ENCODE measurements around the gene FAM107B. TPM values are rescaled to one million over a fixed set of nuclear protein-coding genes. Genes with fewer than 3 reads are reported as not detected.
"Not testable (repeated sequence)": the region's sequence is repeated elsewhere in the genome, so short reads cannot be mapped to it uniquely, and the experiment has no call there.

FAM107B gene
- total RNA-seq, 2 experiments from 2014 or later = 130 to 135 TPM

- DNase-seq (no peak), ATAC-seq (no peak)
- Mint-ChIP-seq H3K4me1 (ENCODE audit: low read depth) (no peaks in the 10 kb centered on the region), H3K36me3 (ENCODE audit: low read depth) (no peaks in the 10 kb centered on the region), H3K4me3 (no peak overlapping the region), H3K27me3 (ENCODE audit: low read depth) (no peaks in the 10 kb centered on the region), H3K27ac (no peak overlapping the region), H3K9me3 (ENCODE audit: insufficient read depth) (no peaks in the 10 kb centered on the region)
- ChIA-PET POLR2A (no interaction called here), CTCF (no interaction called here)
Observed at GRCh38 chr10:14698111-14698828, 76.4 kb downstream of the FAM107B start.

- no peaks in the 10 kb centered on the region for H3K27me3 Mint-ChIP-seq (ENCODE audit: low read depth)
- ATAC-seq = no peak
- no peaks in the 10 kb centered on the region for H3K36me3 Mint-ChIP-seq (ENCODE audit: low read depth)
- no peak overlapping the region for H3K4me3 Mint-ChIP-seq
- no peaks in the 10 kb centered on the region for H3K4me1 Mint-ChIP-seq (ENCODE audit: low read depth)
- CTCF ChIA-PET = no interaction called here
- H3K27ac Mint-ChIP-seq = no peak overlapping the region
- POLR2A ChIA-PET = no interaction called here
- H3K9me3 Mint-ChIP-seq (ENCODE audit: insufficient read depth) = no peaks in the 10 kb centered on the region
- no peak for DNase-seq
Observed at GRCh38 chr10:14697281-14697680, 77.4 kb downstream of the FAM107B start.

DNA sequence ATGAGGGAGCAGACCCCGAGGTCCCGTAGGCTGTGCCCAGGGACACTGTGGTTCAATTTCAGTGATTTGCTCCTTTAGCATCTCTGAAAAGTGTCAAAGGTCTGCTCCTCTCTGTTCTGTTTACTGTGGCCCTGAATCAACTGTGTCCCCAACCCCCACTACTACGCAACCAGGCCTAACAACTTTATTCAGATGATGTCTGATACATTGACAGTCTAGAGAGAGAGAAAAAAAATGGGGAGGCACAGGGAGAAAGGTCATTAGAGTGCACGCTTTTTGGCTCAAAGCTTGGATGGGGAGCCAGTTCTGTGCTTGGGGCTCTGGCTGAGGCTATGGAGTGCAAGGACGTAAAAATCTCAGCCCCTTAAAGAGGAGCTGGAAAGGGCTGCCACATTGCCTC, 77.9 kb downstream of the FAM107B start:
- ChIA-PET CTCF (no interaction called here), POLR2A (no interaction called here)
- no peak for ATAC-seq
- H3K27ac Mint-ChIP-seq = no peak overlapping the region
- H3K9me3 Mint-ChIP-seq (ENCODE audit: insufficient read depth) = no peaks in the 10 kb centered on the region
- H3K36me3 Mint-ChIP-seq (ENCODE audit: low read depth) = no peaks in the 10 kb centered on the region
- no peak overlapping the region for H3K4me3 Mint-ChIP-seq
- DNase-seq = no peak
- H3K4me1 Mint-ChIP-seq (ENCODE audit: low read depth) = no peaks in the 10 kb centered on the region
- no peaks in the 10 kb centered on the region for H3K27me3 Mint-ChIP-seq (ENCODE audit: low read depth)

GRCh38 chr10:14695847-14696480, 78.7 kb downstream of the FAM107B start:
- Mint-ChIP-seq H3K4me3 (no peak overlapping the region), H3K36me3 (ENCODE audit: low read depth) (no peaks in the 10 kb centered on the region), H3K4me1 (ENCODE audit: low read depth) (no peaks in the 10 kb centered on the region), H3K27me3 (ENCODE audit: low read depth) (no peaks in the 10 kb centered on the region), H3K9me3 (ENCODE audit: insufficient read depth) (no peaks in the 10 kb centered on the region), H3K27ac (no peak overlapping the region)
- ATAC-seq = no peak
- ChIA-PET POLR2A (interaction anchor here (0.6 kb wide), 1 partner anchor 165 kb away, joined by 3 read pairs; no protein-coding TSS in a partner anchor), CTCF (interaction anchor here (1.0 kb wide), 1 partner anchor 208 kb away, joined by 3 read pairs; no protein-coding TSS in a partner anchor)
- DNase-seq = no peak

- CTCF ChIA-PET = no interaction called here
- POLR2A ChIA-PET = no interaction called here
- Mint-ChIP-seq H3K4me3 (no peak overlapping the region), H3K27ac (no peak overlapping the region), H3K27me3 (ENCODE audit: low read depth) (no peaks in the 10 kb centered on the region), H3K9me3 (ENCODE audit: insufficient read depth) (no peaks in the 10 kb centered on the region), H3K36me3 (ENCODE audit: low read depth) (no peaks in the 10 kb centered on the region), H3K4me1 (ENCODE audit: low read depth) (no peaks in the 10 kb centered on the region)
- DNase-seq (no peak), ATAC-seq (no peak)
Observed at GRCh38 chr10:14693891-14694290, 80.8 kb downstream of the FAM107B start.

GRCh38 chr10:14692344-14693076, 82.2 kb downstream of the FAM107B start:
- no peak for DNase-seq
- POLR2A ChIA-PET = no interaction called here
- no peak overlapping the region for H3K4me3 Mint-ChIP-seq
- CTCF ChIA-PET = no interaction called here
- no peak for ATAC-seq
- H3K27me3 Mint-ChIP-seq (ENCODE audit: low read depth) = no peaks in the 10 kb centered on the region
- no peaks in the 10 kb centered on the region for H3K9me3 Mint-ChIP-seq (ENCODE audit: insufficient read depth)
- H3K36me3 Mint-ChIP-seq (ENCODE audit: low read depth) = no peaks in the 10 kb centered on the region
- peaks cover 4% of the 10 kb centered on the region for H3K4me1 Mint-ChIP-seq (ENCODE audit: low read depth)
- H3K27ac Mint-ChIP-seq = no peak overlapping the region

DNA sequence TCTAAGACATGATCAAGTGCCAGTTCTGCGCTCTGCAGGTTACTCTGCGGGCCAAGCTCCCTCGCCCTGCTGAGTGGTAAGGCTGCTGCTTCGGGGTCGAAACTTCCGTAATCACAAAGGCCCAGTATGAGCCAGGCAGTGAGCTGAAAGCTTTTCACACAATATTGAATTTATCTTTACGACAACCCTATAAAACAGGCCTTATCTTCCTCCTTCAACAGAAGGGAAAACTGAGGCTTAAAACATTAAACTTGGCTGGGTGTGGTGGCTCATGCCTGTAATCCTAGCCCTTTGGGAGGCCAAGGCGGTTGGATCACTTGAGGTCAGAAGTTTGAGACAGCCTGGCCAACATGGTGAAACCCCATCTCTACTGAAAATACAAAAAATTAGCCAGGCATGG, 83.3 kb downstream of the FAM107B start:
- no peak for ATAC-seq
- H3K4me1 Mint-ChIP-seq (ENCODE audit: low read depth) = peaks cover 4% of the 10 kb centered on the region
- H3K27me3 Mint-ChIP-seq (ENCODE audit: low read depth) = no peaks in the 10 kb centered on the region
- no peaks in the 10 kb centered on the region for H3K36me3 Mint-ChIP-seq (ENCODE audit: low read depth)
- no peak overlapping the region for H3K27ac Mint-ChIP-seq
- ChIA-PET CTCF (interaction anchor here (0.6 kb wide), 1 partner anchor 280 kb away, joined by 3 read pairs; no protein-coding TSS in a partner anchor), POLR2A (no interaction called here)
- H3K4me3 Mint-ChIP-seq = no peak overlapping the region
- no peak for DNase-seq
- H3K9me3 Mint-ChIP-seq (ENCODE audit: insufficient read depth) = no peaks in the 10 kb centered on the region

GRCh38 chr10:14688606-14689005, 86.1 kb downstream of the FAM107B start:
- DNase-seq = no peak
- no peaks in the 10 kb centered on the region for H3K36me3 Mint-ChIP-seq (ENCODE audit: low read depth)
- ChIA-PET POLR2A (no interaction called here), CTCF (no interaction called here)
- H3K27me3 Mint-ChIP-seq (ENCODE audit: low read depth) = no peaks in the 10 kb centered on the region
- H3K4me1 Mint-ChIP-seq (ENCODE audit: low read depth) = peaks cover 4% of the 10 kb centered on the region
- H3K4me3 Mint-ChIP-seq = no peak overlapping the region
- H3K9me3 Mint-ChIP-seq (ENCODE audit: insufficient read depth) = no peaks in the 10 kb centered on the region
- no peak overlapping the region for H3K27ac Mint-ChIP-seq
- ATAC-seq = no peak

- H3K27ac Mint-ChIP-seq; H3K9me3 Mint-ChIP-seq (ENCODE audit: insufficient read depth); POLR2A ChIA-PET; H3K4me3 Mint-ChIP-seq; H3K27me3 Mint-ChIP-seq (ENCODE audit: low read depth); ATAC-seq; H3K36me3 Mint-ChIP-seq (ENCODE audit: low read depth); DNase-seq; H3K4me1 Mint-ChIP-seq (ENCODE audit: low read depth): not testable (repeated sequence)
- CTCF ChIA-PET = interaction anchor here (0.6 kb wide), 1 partner anchor 17 kb away, joined by 3 read pairs; no protein-coding TSS in a partner anchor
Observed at GRCh38 chr10:14688189-14688588, 86.5 kb downstream of the FAM107B start.

- Mint-ChIP-seq H3K27ac (no peak overlapping the region), H3K4me1 (ENCODE audit: low read depth) (peaks cover 4% of the 10 kb centered on the region), H3K9me3 (ENCODE audit: insufficient read depth) (no peaks in the 10 kb centered on the region), H3K4me3 (no peak overlapping the region), H3K27me3 (ENCODE audit: low read depth) (no peaks in the 10 kb centered on the region), H3K36me3 (ENCODE audit: low read depth) (no peaks in the 10 kb centered on the region)
- DNase-seq (no peak), ATAC-seq (no peak)
- CTCF ChIA-PET = no interaction called here
- POLR2A ChIA-PET = no interaction called here
Observed at GRCh38 chr10:14687340-14687739, 87.4 kb downstream of the FAM107B start.

DNA sequence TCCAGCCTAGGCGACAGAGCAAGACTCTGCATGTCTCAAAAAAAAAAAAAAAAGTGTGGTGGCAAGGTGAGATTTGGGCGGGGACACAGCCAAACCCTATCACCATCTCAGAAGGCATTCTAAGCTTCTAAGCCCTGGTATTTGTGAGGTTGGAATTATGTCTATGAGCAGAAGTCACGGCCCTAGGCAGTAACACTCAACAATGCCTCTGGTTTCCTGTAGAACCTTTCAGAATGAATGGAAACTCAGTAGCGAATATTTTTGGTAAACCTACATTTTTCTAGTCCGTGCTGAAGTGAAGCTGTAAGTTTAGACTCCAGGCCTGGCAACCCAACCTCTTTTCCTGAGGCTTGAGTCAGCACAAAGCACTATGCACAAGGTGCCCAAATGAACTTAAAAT, 88.3 kb downstream of the FAM107B start:
- POLR2A ChIA-PET = no interaction called here
- H3K36me3 Mint-ChIP-seq (ENCODE audit: low read depth) = no peaks in the 10 kb centered on the region
- H3K4me1 Mint-ChIP-seq (ENCODE audit: low read depth) = peaks cover 4% of the 10 kb centered on the region
- H3K4me3 Mint-ChIP-seq = no peak overlapping the region
- H3K27ac Mint-ChIP-seq = no peak overlapping the region
- CTCF ChIA-PET = no interaction called here
- no peak for DNase-seq
- no peak for ATAC-seq
- H3K27me3 Mint-ChIP-seq (ENCODE audit: low read depth) = no peaks in the 10 kb centered on the region
- H3K9me3 Mint-ChIP-seq (ENCODE audit: insufficient read depth) = no peaks in the 10 kb centered on the region

DNA sequence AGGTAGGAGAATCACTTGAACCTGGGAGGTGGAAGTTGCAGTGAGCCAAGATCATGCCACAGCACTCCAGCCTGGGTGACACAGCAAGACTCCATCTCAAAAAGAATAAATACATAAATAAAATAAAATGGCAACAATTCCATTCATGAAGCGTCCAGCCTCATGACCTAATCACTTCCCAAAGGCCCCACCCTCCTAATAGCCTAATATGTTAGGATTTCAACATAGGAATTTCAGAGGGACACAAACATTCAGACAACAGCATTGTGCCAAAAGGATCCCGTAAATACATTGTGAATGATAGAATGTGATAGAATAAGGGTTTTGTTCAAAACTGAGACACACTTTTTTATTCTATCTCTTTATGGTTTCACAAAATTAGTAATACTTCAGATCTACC, 90.3 kb downstream of the FAM107B start:
- ChIA-PET POLR2A (no interaction called here), CTCF (no interaction called here)
- peaks cover 4% of the 10 kb centered on the region for H3K4me1 Mint-ChIP-seq (ENCODE audit: low read depth)
- H3K4me3 Mint-ChIP-seq = no peak overlapping the region
- H3K9me3 Mint-ChIP-seq (ENCODE audit: insufficient read depth) = no peaks in the 10 kb centered on the region
- H3K27ac Mint-ChIP-seq = no peak overlapping the region
- no peak for DNase-seq
- no peaks in the 10 kb centered on the region for H3K27me3 Mint-ChIP-seq (ENCODE audit: low read depth)
- H3K36me3 Mint-ChIP-seq (ENCODE audit: low read depth) = no peaks in the 10 kb centered on the region
- no peak for ATAC-seq
